ENCODE results near the gene SMS.

DNA sequence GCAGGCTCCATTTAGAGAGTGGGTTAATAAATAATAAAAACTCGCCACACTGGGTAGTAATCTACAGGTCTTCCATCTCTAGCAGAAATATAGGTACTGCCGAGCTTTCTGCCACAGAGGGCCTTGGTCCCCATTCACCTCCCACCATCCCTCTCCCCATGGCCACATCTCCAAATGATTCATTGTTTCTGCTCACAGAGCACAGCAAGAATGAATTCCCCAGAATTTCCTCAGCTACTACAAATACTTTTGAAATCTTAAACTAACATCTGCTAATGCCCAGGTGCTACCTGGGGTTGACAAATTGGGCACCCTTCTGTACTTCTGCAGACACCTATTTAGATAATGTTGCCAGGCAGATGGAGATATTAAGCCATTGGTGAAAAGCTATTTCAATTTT, 96.7 kb downstream of the SMS start:
- TF ChIP-seq EP300 (IDR thresholded peaks at IDR 0.05; ENCODE audit: borderline replicate concordance): no peak
- TF ChIP-seq RAD21 (IDR thresholded peaks at IDR 0.05; ENCODE audit: low read depth): no peak
- no peak for TF ChIP-seq TAF1 (IDR thresholded peaks at IDR 0.05; ENCODE audit: low read depth)

Data from Ishikawa (cell line).